IMR-90 (cell line): ENCODE results near the gene RPL35. TPM values are rescaled to one million over a fixed set of nuclear protein-coding genes. Genes with fewer than 3 reads are reported as not detected.

Source experiments
- ATAC-seq: fragments of 200-7000 bp; cut with Tn5 transposase; 2 replicates; pipeline ENCODE4 v1.9.1; 2020; ENCODE audit warnings: low read depth, mild to moderate bottlenecking, moderate library complexity
- BruUV-seq: library from RNA; stranded (reverse); fragments of 400-500 nt; replicated peaks from 2 replicates; lab custom pipeline; 2021; lab: Mats Ljungman, UMichigan
- CTCF ChIA-PET: fragments of 300-600 bp; formaldehyde crosslinking; extraction: SDS; loops from one replicate; lab custom pipeline; 2021; ENCODE audit warnings: antibody characterized with exemption; lab: Yijun Ruan, JAX
- POLR2A ChIA-PET: fragments of 300-600 bp; sonication (Branson Sonifier 250); formaldehyde crosslinking; loops from one replicate; lab custom pipeline; 2022; ENCODE audit warnings: antibody characterized with exemption; ENCODE audit not compliant: unreplicated experiment; lab: Charles Lee
- DNase-seq: peaks from one replicate; pipeline ENCODE4 v3.0.0; 2013
- H2AFZ ChIP-seq: replicated peaks from 2 replicates; pipeline ENCODE3; 2013; ENCODE audit warnings: low read length, mild to moderate bottlenecking; ENCODE audit not compliant: poor library complexity
- H2AK5ac ChIP-seq: 2 replicates; pipeline ENCODE4 v1.6.1; 2013; ENCODE audit warnings: low read depth, low read length, inconsistent platforms
- H2AK9ac ChIP-seq: replicated peaks from 2 replicates; pipeline ENCODE3; 2013; ENCODE audit warnings: mild to moderate bottlenecking, low read depth, low read length, moderate library complexity; ENCODE audit not compliant: poor library complexity
- H2BK120ac ChIP-seq: 2 replicates; pipeline ENCODE4 v1.6.1; 2013; ENCODE audit warnings: low read depth, low read length, inconsistent platforms
- H2BK15ac ChIP-seq: 3 replicates; pipeline ENCODE4 v1.6.1; 2013; ENCODE audit warnings: low read depth, low read length, inconsistent platforms
- H2BK20ac ChIP-seq: 2 replicates; pipeline ENCODE4 v1.6.1; 2013; ENCODE audit warnings: low read depth, mild to moderate bottlenecking, inconsistent platforms, low read length, moderate library complexity
- H2BK5ac ChIP-seq: 2 replicates; pipeline ENCODE4 v1.6.1; 2013; ENCODE audit warnings: mild to moderate bottlenecking, low read depth, low read length, inconsistent platforms; ENCODE audit not compliant: poor library complexity, severe bottlenecking
- H3K14ac ChIP-seq: replicated peaks from 2 replicates; pipeline ENCODE4 v1.6.1; 2013; ENCODE audit warnings: low read depth, low read length, inconsistent platforms
- H3K18ac ChIP-seq: 2 replicates; pipeline ENCODE4 v1.6.1; 2013; ENCODE audit warnings: low read depth, low read length, control low read depth
- H3K23ac ChIP-seq: 2 replicates; pipeline ENCODE4 v1.6.1; 2013; ENCODE audit warnings: low read depth, low read length, inconsistent platforms
- H3K27ac ChIP-seq: 2 replicates; pipeline ENCODE4 v1.5.1; 2013; ENCODE audit warnings: mild to moderate bottlenecking, control low read depth, low read length; ENCODE audit not compliant: insufficient read depth
- H3K27me3 ChIP-seq: 2 replicates; pipeline ENCODE4 v1.6.1; 2013; ENCODE audit warnings: low read length; ENCODE audit not compliant: control insufficient read depth, insufficient read depth
- H3K36me3 ChIP-seq: 2 replicates; pipeline ENCODE4 v1.6.1; 2013; ENCODE audit warnings: low read length, mixed read lengths; ENCODE audit not compliant: control insufficient read depth, insufficient read depth
- H3K4ac ChIP-seq: 2 replicates; pipeline ENCODE4 v1.6.1; 2013; ENCODE audit warnings: low read depth, low read length, inconsistent platforms
- H3K4me1 ChIP-seq: 2 replicates; pipeline ENCODE4 v1.6.1; 2013; ENCODE audit warnings: low read length, mixed read lengths; ENCODE audit not compliant: control insufficient read depth, insufficient read depth
- H3K4me2 ChIP-seq: 2 replicates; pipeline ENCODE4 v1.6.1; 2013; ENCODE audit warnings: low read depth, mild to moderate bottlenecking, control low read depth, low read length, moderate library complexity
- H3K4me3 ChIP-seq: 2 replicates; pipeline ENCODE4 v1.5.1; 2013; ENCODE audit warnings: low read depth, mild to moderate bottlenecking, control low read depth, low read length, moderate library complexity; ENCODE audit not compliant: insufficient read depth
- H3K56ac ChIP-seq: 2 replicates; pipeline ENCODE4 v1.6.1; 2013; ENCODE audit warnings: low read length, inconsistent platforms; ENCODE audit not compliant: insufficient read depth; ENCODE audit errors: extremely low read depth
- H3K79me1 ChIP-seq, 2 experiments: 2 replicates each; pipeline ENCODE4 v1.6.1; 2013; ENCODE audit warnings: low read length in 2 of 2, inconsistent platforms in 1 of 2, low read depth in 1 of 2
- H3K9ac ChIP-seq: 2 replicates; pipeline ENCODE4 v1.6.1; 2013; ENCODE audit warnings: low read depth, low read length, control low read depth
- H3K9me1 ChIP-seq: 2 replicates; pipeline ENCODE4 v1.6.1; 2013; ENCODE audit warnings: low read length, inconsistent platforms; ENCODE audit not compliant: insufficient read depth
- H3K9me3 ChIP-seq: 2 replicates; pipeline ENCODE4 v1.6.1; 2013; ENCODE audit warnings: low read length; ENCODE audit not compliant: control insufficient read depth, insufficient read depth
- H4K20me1 ChIP-seq: 2 replicates; pipeline ENCODE4 v1.6.1; 2013; ENCODE audit warnings: low read length, inconsistent platforms; ENCODE audit not compliant: insufficient read depth
- H4K5ac ChIP-seq: 2 replicates; pipeline ENCODE4 v1.6.1; 2013; ENCODE audit warnings: mild to moderate bottlenecking, low read depth, low read length, control low read depth
- H4K8ac ChIP-seq, 2 experiments: 2 replicates each; pipeline ENCODE4 v1.6.1; 2013; ENCODE audit warnings: low read depth in 2 of 2, low read length in 2 of 2, control low read depth in 1 of 2, inconsistent platforms in 1 of 2
- H4K91ac ChIP-seq: 2 replicates; pipeline ENCODE4 v1.6.1; 2013; ENCODE audit warnings: low read depth, low read length, inconsistent platforms; ENCODE audit not compliant: insufficient read depth
- BHLHE40 ChIP-seq: fragments of 150-350 bp; IDR thresholded peaks from 2 replicates; pipeline ENCODE4 v1.6.1; 2016; ENCODE audit warnings: mild to moderate bottlenecking, low read depth, low read length
- CEBPB ChIP-seq: IDR thresholded peaks from 2 replicates; pipeline ENCODE4 v1.6.1; 2012; ENCODE audit warnings: low read depth, low read length, improper control_type of control experiment
- CHD1 ChIP-seq: IDR thresholded peaks from 2 replicates; pipeline ENCODE4 v1.6.1; 2012; ENCODE audit warnings: low read depth, low read length, improper control_type of control experiment
- CTCF ChIP-seq: conservative IDR thresholded peaks from 2 replicates; pipeline ENCODE4 v1.5.1; 2012; ENCODE audit warnings: mild to moderate bottlenecking, low read depth, low read length, improper control_type of control experiment
- ELK1 ChIP-seq: fragments of 150-350 bp; IDR thresholded peaks from 2 replicates; pipeline ENCODE4 v1.6.1; 2016; ENCODE audit warnings: low read depth, mild to moderate bottlenecking, low read length, moderate library complexity, borderline replicate concordance
- FOS ChIP-seq: fragments of 150-350 bp; IDR thresholded peaks from 2 replicates; pipeline ENCODE4 v1.6.1; 2016; ENCODE audit warnings: low read depth, low read length
- MAFK ChIP-seq: IDR thresholded peaks from 2 replicates; pipeline ENCODE4 v1.6.1; 2012; ENCODE audit warnings: low read depth, low read length, improper control_type of control experiment
- MAZ ChIP-seq: IDR thresholded peaks from 2 replicates; pipeline ENCODE4 v1.6.1; 2012; ENCODE audit warnings: low read depth, mild to moderate bottlenecking, low read length, improper control_type of control experiment, moderate library complexity, borderline replicate concordance
- MXI1 ChIP-seq: IDR thresholded peaks from 2 replicates; pipeline ENCODE4 v1.6.1; 2012; ENCODE audit warnings: low read depth, mild to moderate bottlenecking, low read length, moderate library complexity, borderline replicate concordance
- NFE2L2 ChIP-seq: fragments of 150-350 bp; IDR thresholded peaks from 2 replicates; pipeline ENCODE4 v1.6.1; 2016; ENCODE audit warnings: low read depth, mild to moderate bottlenecking, low read length
- POLR2A ChIP-seq: IDR thresholded peaks from 2 replicates; pipeline ENCODE4 v1.6.1; 2012; ENCODE audit warnings: mild to moderate bottlenecking, low read depth, low read length
- RAD21 ChIP-seq: IDR thresholded peaks from 2 replicates; pipeline ENCODE4 v1.6.1; 2012; ENCODE audit warnings: low read length, improper control_type of control experiment
- RCOR1 ChIP-seq: IDR thresholded peaks from 2 replicates; pipeline ENCODE4 v1.6.1; 2012; ENCODE audit warnings: mild to moderate bottlenecking, low read length, improper control_type of control experiment; ENCODE audit not compliant: insufficient replicate concordance
- RFX5 ChIP-seq: IDR thresholded peaks from 2 replicates; pipeline ENCODE4 v1.8.0; 2012; ENCODE audit warnings: low read depth, mild to moderate bottlenecking, low read length, moderate library complexity
- SMC3 ChIP-seq: fragments of 150-350 bp; IDR thresholded peaks from 2 replicates; pipeline ENCODE4 v1.6.1; 2016; ENCODE audit warnings: low read depth, mild to moderate bottlenecking, antibody characterized with exemption, low read length, moderate library complexity
- USF2 ChIP-seq: fragments of 150-350 bp; IDR thresholded peaks from 2 replicates; pipeline ENCODE4 v1.6.1; 2017; ENCODE audit warnings: mild to moderate bottlenecking, antibody characterized with exemption, low read length, low read depth
- WGBS, 2 experiments: methylation state at CpG; one replicate each; pipeline versions ENCODE4 v1.1.5 to v1.1.7; 2013; ENCODE audit warnings: missing lambda C conversion rate in 2 of 2; ENCODE audit not compliant: insufficient read length in 1 of 2; ENCODE audit errors: extremely low coverage in 2 of 2; 5-methylcytosine and 5-hydroxymethylcytosine counted together
- dilution Hi-C: fragments of 300-500 bp; cut with HindIII; formaldehyde crosslinking; loops from one replicate; pipeline ENCODE4 v1.14.3; 2018; ENCODE audit warnings: low sequenced_read_pairs; ENCODE audit not compliant: unreplicated experiment
- in situ Hi-C: fragments of 300-500 bp; cut with MboI; formaldehyde crosslinking; loops from 3 replicates; pipeline ENCODE4 v1.14.3; 2019; ENCODE audit warnings: low sequenced_read_pairs, inconsistent platforms, mixed read lengths
- intact Hi-C: fragments of 100-400 bp; cut with micrococcal nuclease; formaldehyde crosslinking; loops from 2 replicates; pipeline ENCODE4 v1.10.0; 2022
- polyA plus RNA-seq, 3 experiments: library from polyadenylated mRNA; depleted of rRNA; stranded (reverse); fragments of >200 nt; gene quantifications; 2 replicates each; pipeline ENCODE4 v1.2.3, GENCODE V29; 2012; ENCODE audit warnings: low replicate concordance in 1 of 3
- total RNA-seq: library from RNA; depleted of rRNA; stranded (reverse); fragments of >200 nt; gene quantifications from 2 replicates; pipeline ENCODE4 v1.2.3, GENCODE V29; 2012

Gene RPL35
- total and polyA plus RNA-seq, 2 of the 4 experiments (the other 2 are of a cell fraction): 881 to 1,650 TPM

- Histone ChIP-seq H2BK15ac (no peak overlapping the region), H3K4ac (no peak overlapping the region), H3K9ac (no peak overlapping the region), H3K23ac (no peak overlapping the region), H2BK120ac (no peak overlapping the region), H3K56ac (no peak overlapping the region), H3K18ac (no peak overlapping the region), H3K9me3 (no peaks in the 10 kb centered on the region), H3K27ac (no peak overlapping the region), H2BK20ac (no peak overlapping the region), H2AK9ac (no peak overlapping the region), H4K20me1 (no peaks in the 10 kb centered on the region), H2AFZ (no peak overlapping the region), H3K4me2 (no peak overlapping the region), H3K79me1 (peaks cover 0 to 7% of the 10 kb centered on the region in 2 experiments; a peak in 2 of 4 replicates), H3K4me3 (no peak overlapping the region), H2AK5ac (no peak overlapping the region), H4K8ac (no peak overlapping the region), H2BK5ac (no peak overlapping the region), H3K9me1 (peaks cover 22% of the 10 kb centered on the region), H3K36me3 (no peaks in the 10 kb centered on the region), H4K91ac (no peak overlapping the region), H3K14ac (no peak overlapping the region), H4K5ac (no peak overlapping the region), H3K4me1 (peaks cover 29% of the 10 kb centered on the region), H3K27me3 (no peaks in the 10 kb centered on the region)
- 100% methylated on average over 3 of the region's 5 CpGs; no CpG with 5 or more reads in 1 of the 2 experiments for WGBS, 2 experiments
- in situ Hi-C loops: no loop called here
- dilution Hi-C loops: no loop called here
- no peak for TF ChIP-seq POLR2A
- TF ChIP-seq FOS: no peak
- no peak for TF ChIP-seq CHD1
- no peak for TF ChIP-seq RCOR1
- TF ChIP-seq MXI1: no peak
- TF ChIP-seq CEBPB: no peak
- TF ChIP-seq MAFK: no peak
- no peak for TF ChIP-seq RFX5
- no peak for TF ChIP-seq USF2
- no peak for TF ChIP-seq CTCF
- no peak for TF ChIP-seq NFE2L2
- no peak for TF ChIP-seq ELK1
- TF ChIP-seq MAZ: no peak
- no peak for TF ChIP-seq SMC3
- TF ChIP-seq RAD21: no peak
- no peak for TF ChIP-seq BHLHE40
- CTCF ChIA-PET: no interaction called here
- BruUV-seq: no TSS peak
- POLR2A ChIA-PET: no interaction called here
- DNase-seq: no peak
- intact Hi-C loops: no loop called here
- ATAC-seq: no peak
These were observed 46.2 kb downstream of the RPL35 start for GRCh38 chr9:124815601-124816000.
